Kidney epithelial cell (primary cell): ENCODE results near the gene KCNN1. TPM values are rescaled to one million over a fixed set of nuclear protein-coding genes. Genes with fewer than 3 reads are reported as not detected.
"Not testable (repeated sequence)": the region's sequence is repeated elsewhere in the genome, so short reads cannot be mapped to it uniquely, and the experiment has no call there.

Experiments used
- DNase-seq: peaks from one replicate; pipeline ENCODE4 v3.0.0-alpha.2; 2010; ENCODE audit warnings: low read depth
- H3K27me3 ChIP-seq: 2 replicates; pipeline ENCODE4 v1.6.0; 2011; ENCODE audit warnings: low read length; ENCODE audit not compliant: control insufficient read depth, insufficient read depth
- H3K36me3 ChIP-seq: 2 replicates; pipeline ENCODE4 v1.5.1; 2011; ENCODE audit warnings: low read length; ENCODE audit not compliant: control insufficient read depth, insufficient read depth
- H3K4me3 ChIP-seq: 2 replicates; pipeline ENCODE4 v1.5.1; 2011; ENCODE audit warnings: low read depth, mild to moderate bottlenecking, control low read depth, low read length
- total RNA-seq: library from RNA; depleted of rRNA; stranded (reverse); fragments of >200 nt; gene quantifications from 2 replicates; pipeline ENCODE4 v1.2.3, GENCODE V29; 2015
- TF ChIP-seq, protein P1 (sequence below): IDR thresholded peaks from 2 replicates; pipeline ENCODE4 v1.5.1; 2011; ENCODE audit warnings: mild to moderate bottlenecking, moderate library complexity, low read length, control low read depth, inconsistent platforms; ENCODE audit not compliant: insufficient read depth, poor library complexity, severe bottlenecking

The KCNN1 gene
- total RNA-seq: 2.3 and 4.7 TPM in 2 replicates

- TF ChIP-seq, protein P1, sequence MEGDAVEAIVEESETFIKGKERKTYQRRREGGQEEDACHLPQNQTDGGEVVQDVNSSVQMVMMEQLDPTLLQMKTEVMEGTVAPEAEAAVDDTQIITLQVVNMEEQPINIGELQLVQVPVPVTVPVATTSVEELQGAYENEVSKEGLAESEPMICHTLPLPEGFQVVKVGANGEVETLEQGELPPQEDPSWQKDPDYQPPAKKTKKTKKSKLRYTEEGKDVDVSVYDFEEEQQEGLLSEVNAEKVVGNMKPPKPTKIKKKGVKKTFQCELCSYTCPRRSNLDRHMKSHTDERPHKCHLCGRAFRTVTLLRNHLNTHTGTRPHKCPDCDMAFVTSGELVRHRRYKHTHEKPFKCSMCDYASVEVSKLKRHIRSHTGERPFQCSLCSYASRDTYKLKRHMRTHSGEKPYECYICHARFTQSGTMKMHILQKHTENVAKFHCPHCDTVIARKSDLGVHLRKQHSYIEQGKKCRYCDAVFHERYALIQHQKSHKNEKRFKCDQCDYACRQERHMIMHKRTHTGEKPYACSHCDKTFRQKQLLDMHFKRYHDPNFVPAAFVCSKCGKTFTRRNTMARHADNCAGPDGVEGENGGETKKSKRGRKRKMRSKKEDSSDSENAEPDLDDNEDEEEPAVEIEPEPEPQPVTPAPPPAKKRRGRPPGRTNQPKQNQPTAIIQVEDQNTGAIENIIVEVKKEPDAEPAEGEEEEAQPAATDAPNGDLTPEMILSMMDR: no peak
- H3K4me3 ChIP-seq: no peak within 1 kb of the TSS
- H3K27me3 ChIP-seq: peaks cover 44% of the 10 kb centered on the region
- no peaks in the 10 kb centered on the region for H3K36me3 ChIP-seq
- DNase-seq: no peak
Measured at GRCh38 chr19:17966550-17967256, at the start of gene KCNN1. KCNN1 (plus strand) TSS chr19:17967107; CDS start chr19:17973889, 6,782 bp downstream.

DNA sequence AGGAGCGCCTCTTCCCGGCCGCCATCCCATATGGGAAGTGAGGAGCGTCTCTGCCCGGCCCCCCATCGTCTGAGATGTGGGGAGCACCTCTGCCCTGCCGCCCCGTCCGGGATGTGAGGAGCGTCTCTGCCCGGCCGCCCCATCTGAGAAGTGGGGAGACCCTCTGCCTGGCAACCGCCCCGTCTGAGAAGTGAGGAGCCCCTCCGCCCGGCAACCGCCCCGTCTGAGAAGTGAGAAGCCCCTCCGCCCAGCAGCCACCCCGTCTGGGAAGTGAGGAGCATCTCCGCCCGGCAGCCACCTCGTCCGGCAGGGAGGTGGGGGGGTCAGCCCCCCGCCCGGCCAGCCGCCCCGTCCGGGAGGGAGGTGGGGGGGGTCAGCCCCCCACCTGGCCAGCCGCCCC lies 48.8 kb upstream of the KCNN1 start:
- not testable (repeated sequence) for H3K27me3 ChIP-seq, DNase-seq, H3K4me3 ChIP-seq, H3K36me3 ChIP-seq

- H3K36me3 ChIP-seq, H3K27me3 ChIP-seq, DNase-seq, H3K4me3 ChIP-seq: not testable (repeated sequence)
Measured at GRCh38 chr19:17919122-17919521, 47.8 kb upstream of the KCNN1 start.

DNA sequence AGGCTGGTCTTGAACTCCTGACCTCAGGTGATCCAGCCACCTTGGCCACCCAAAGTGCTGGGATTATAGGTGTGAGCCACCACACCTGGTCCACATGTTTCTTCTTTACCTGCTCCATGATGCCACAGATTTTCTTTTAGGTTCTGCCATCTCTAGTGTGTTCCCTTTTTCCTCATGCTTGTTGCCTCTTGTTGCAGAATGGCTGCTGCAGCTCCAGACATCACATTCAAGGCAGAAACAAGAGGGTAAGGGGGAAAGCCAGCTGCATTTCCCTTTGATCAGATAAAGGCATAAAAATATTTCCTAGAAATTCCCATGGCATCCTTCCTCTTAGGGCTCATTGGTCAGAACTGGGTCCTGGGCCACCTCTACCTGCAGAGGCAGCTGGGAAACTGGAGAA lies 46.4 kb upstream of the KCNN1 start:
- Histone ChIP-seq H3K27me3 (no peaks in the 10 kb centered on the region), H3K4me3 (no peak overlapping the region), H3K36me3 (no peaks in the 10 kb centered on the region)
- TF ChIP-seq, protein P1: no peak
- no peak for DNase-seq

DNA sequence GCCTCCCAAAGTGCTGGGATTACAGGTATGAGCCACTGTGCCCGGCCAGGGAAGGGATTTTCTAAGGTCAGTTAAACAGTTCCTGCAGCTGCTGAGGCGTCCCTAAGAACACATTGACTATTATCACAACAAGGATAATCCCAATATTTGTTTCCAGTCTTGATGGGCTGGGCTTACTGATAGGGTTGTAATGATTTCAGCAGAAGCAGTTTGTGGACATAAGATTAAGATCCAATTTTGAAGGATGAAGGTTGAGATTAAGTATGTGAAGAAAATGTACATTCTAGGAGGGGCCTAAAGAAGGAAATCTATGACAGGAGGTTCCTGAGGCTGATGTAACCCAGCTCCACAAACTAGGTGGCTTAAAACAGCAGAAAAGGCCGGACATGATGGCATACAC lies 44.8 kb upstream of the KCNN1 start:
- DNase-seq: no peak
- H3K4me3 ChIP-seq: no peak overlapping the region
- H3K27me3 ChIP-seq: no peaks in the 10 kb centered on the region
- no peaks in the 10 kb centered on the region for H3K36me3 ChIP-seq
- TF ChIP-seq, protein P1: no peak

GRCh38 chr19:17926044-17926443 lies 40.9 kb upstream of the KCNN1 start:
- TF ChIP-seq, protein P1: no peak
- Histone ChIP-seq H3K36me3 (no peaks in the 10 kb centered on the region), H3K27me3 (no peaks in the 10 kb centered on the region), H3K4me3 (no peak overlapping the region)
- no peak for DNase-seq

DNA sequence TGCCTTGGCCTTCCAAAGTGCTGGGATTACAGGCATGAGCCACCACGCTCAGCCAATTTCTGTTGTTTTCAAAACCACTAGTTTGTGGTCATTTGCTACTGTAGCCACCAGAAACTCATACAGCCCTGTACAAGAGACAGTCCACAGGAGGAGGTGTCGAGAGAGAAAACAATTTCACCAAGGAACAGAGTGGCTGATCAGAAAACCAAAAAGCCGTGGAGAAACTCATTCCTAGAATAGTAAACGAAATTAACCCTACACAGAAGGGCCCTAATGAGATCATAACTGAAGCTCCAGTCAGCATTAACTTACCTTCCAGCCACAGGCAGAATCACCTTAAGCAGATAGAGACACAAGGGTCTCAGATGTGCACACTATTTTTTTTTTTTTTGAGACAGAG lies 37.9 kb upstream of the KCNN1 start:
- Histone ChIP-seq H3K27me3 (no peaks in the 10 kb centered on the region), H3K36me3 (no peaks in the 10 kb centered on the region), H3K4me3 (no peak overlapping the region)
- no peak for DNase-seq
- TF ChIP-seq, protein P1: no peak
